Activated CD4-positive, CD25-positive, alpha-beta regulatory T cell (primary cell): ENCODE data around the gene POLR3F.
"Not testable (repeated sequence)": the region's sequence is repeated elsewhere in the genome, so short reads cannot be mapped to it uniquely, and the experiment has no call there.

ENCODE experiments used
- DNase-seq, 4 experiments: peaks; one replicate each; lab custom pipeline; 2025; lab: John Stamatoyannopoulos, UW

POLR3F gene

GRCh38 chr20:18506744-18507143, 39.6 kb downstream of the POLR3F start:
- DNase-seq = no peak

- peak; percentile 84 to 96 (median 92) for DNase-seq
Measured at GRCh38 chr20:18507218-18508191, 40.3 kb downstream of the POLR3F start, which contains the start of gene SEC23B. SEC23B (plus strand) TSS chr20:18507940; CDS start chr20:18510836, 2,896 bp downstream.

- no peak for DNase-seq
Measured at GRCh38 chr20:18511571-18511970, 44.4 kb downstream of the POLR3F start.

GRCh38 chr20:18513208-18513607, 46.0 kb downstream of the POLR3F start:
- DNase-seq = no peak

DNA sequence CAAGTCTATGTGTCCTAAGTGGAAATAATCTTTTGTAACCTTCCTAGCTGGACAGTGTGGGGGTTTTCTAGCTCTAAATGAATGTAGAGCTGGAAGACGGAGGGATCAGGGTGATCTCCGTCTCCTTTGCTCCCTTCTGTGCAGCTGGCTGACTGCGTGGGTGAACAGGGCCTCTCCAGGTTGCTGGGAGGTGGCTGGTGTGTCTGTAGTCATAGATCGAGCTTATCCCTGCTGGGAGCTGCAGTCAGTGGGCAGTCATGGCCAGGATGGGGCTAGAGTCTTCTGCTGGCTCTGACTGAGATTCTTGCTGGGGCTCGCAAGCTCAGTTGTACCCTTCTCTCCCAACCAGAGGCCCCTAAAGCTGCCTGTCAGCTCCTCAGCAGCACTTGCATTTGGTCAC, 46.9 kb downstream of the POLR3F start:
- DNase-seq = no peak

DNA sequence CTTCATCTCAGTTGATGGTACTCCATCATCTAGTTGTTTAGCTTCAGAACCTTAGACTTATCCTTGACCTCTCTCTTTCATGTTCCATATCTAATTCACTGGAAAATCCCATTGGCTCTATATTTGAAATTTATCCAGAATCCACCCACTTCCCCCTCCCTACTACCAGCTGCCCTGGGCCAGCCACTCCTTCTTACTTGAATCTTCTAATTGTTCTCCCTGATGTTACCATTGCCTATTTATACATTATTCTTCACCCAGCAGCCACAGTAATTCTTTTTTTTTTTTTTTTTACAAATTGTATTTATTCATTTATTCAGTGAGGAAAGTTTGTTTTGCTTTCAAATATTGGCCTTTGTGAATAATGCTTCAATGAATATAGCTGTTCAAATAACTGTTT, 48.8 kb downstream of the POLR3F start:
- no peak for DNase-seq

DNA sequence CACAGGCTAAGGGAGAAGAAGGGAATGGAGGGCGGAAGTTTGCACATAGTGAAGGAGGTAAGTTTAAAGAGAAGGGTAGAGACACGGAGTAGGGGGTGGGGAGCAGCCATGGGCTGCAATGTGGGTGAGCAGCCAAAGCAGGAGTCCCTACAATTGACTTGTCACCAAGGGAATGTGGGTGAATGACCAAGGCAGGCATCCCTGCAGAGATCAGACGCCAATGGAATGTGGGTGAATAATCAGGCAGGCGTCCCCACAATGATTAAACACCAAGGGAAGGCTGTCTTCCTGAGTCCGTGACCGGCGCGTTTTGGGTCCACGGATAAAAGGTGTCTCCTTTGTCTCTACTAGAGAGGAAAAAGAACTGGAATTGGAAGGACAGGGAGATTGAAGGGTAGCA, 54.9 kb downstream of the POLR3F start:
- DNase-seq = not testable (repeated sequence)

GRCh38 chr20:18523066-18523465, 55.9 kb downstream of the POLR3F start:
- DNase-seq = no peak

- no peak for DNase-seq
Measured at GRCh38 chr20:18524646-18525045, 57.5 kb downstream of the POLR3F start.

DNA sequence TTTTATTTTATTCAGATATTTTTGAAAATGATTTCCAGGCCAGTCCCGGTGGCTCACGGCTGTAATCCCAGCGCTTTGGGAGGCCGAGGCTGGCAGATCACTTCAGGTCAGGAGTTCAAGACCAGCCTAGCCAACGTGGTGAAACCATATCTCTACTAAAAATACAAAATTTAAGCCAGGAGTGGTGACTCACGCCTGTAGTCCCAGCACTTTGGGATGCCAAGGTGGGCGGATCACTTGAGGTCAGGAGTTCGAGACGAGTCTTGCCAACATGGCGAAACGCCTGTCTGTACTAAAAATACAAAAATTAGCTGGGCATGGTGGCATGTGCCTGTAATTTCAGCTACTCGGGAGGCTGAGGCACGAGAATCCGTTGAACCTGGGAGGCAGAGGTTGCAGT, 59.6 kb downstream of the POLR3F start:
- not testable (repeated sequence) for DNase-seq

- DNase-seq = no peak
Measured at GRCh38 chr20:18527339-18527738, 60.1 kb downstream of the POLR3F start.

DNA sequence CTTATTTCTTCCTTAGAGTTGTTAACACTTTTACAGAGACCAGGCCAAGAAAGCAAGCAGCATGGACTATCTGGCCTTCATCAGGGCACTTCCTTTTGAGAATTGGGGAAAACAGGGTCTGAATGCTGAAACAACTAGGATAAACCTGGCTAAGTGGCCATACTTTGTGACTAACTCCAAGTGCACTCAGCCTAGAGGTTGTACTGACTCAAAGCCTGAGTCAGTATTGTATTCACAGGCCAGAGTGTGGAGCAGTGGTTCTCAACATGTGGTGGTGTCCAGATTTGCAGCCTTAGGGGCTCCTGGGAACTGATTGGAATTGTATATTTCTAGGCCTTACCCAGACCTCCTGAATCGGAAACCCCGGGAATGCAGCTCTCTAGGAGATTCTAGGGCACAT, 60.6 kb downstream of the POLR3F start:
- DNase-seq = no peak

GRCh38 chr20:18529041-18529440, 61.9 kb downstream of the POLR3F start:
- DNase-seq = no peak

DNA sequence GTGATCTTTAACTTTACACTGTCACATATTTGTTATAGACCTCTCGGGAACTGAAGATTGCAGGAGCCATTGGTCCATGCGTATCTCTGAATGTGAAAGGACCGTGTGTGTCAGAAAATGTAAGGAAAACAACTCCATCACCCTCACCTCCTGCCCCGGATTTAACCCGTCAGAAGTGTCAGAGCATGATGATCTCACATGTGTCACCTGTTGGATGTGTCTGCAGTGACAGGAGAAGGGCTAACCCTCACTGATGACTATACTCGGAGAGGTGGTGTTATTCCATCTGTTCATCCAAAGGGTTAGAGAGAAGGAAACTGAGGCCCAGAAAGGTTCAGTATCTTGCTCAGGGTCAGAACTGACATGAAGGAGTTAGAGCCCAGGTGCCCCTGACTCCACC, 65.4 kb downstream of the POLR3F start:
- DNase-seq = no peak

DNA sequence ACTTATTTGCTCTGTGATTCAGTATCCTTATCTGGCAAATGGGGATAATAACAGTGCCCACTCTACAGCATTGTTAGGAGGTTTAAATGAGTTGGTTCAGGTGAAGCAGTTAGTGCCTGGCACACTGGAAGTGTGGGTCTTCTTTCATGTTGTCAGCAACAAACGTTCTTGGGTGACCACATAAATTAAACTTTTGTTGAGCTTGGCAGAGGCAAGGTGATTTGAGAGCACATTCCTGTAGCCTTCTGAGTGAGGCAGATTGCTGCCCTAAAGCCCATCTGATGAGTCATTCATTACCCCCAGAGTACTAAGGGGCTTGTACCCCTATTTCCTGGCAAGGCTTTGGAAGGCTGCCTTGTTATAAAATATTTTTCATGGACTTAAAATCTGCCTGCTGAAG, 66.3 kb downstream of the POLR3F start:
- DNase-seq = no peak

GRCh38 chr20:18533978-18534644, 66.9 kb downstream of the POLR3F start:
- no peak for DNase-seq
